D721Med (cell line): Measurements from ENCODE around the gene MGAT3.

Experiments
- DNase-seq: peaks from one replicate; pipeline ENCODE4 v3.0.0; 2011; ENCODE audit warnings: low spot score; ENCODE audit not compliant: insufficient read length
- FAIRE-seq: peaks from 2 replicates; lab custom pipeline; 2011; peaks lifted over from hg19 to GRCh38; lab: Jason Lieb, UNC
- TF ChIP-seq, protein P1 (sequence below): IDR thresholded peaks from 2 replicates; pipeline ENCODE4 v1.5.1; 2012; ENCODE audit warnings: mild to moderate bottlenecking, control low read depth; ENCODE audit not compliant: insufficient read depth; ENCODE audit errors: missing control alignments

MGAT3 gene

DNA sequence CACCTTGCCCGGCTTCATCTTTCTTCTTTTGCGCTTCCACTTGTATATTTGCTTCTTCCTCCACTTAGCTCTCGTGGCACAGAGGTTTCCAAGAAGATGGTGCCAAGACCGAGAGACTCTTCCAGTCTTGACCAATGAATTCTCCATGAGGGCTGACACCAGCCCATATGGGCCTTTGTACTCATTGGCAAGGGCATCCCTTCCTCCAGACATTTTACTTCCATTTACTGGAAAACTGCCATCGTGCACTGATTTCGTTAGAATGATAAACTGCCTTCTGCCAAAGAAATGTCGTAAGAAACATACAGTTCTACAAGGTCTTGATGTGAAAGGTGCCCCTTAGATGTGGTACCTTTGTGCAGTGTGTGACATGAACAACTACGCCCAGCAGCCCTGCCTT is 40.6 kb downstream of the MGAT3 start:
- FAIRE-seq (no peak), DNase-seq (no peak)
- TF ChIP-seq, protein P1, sequence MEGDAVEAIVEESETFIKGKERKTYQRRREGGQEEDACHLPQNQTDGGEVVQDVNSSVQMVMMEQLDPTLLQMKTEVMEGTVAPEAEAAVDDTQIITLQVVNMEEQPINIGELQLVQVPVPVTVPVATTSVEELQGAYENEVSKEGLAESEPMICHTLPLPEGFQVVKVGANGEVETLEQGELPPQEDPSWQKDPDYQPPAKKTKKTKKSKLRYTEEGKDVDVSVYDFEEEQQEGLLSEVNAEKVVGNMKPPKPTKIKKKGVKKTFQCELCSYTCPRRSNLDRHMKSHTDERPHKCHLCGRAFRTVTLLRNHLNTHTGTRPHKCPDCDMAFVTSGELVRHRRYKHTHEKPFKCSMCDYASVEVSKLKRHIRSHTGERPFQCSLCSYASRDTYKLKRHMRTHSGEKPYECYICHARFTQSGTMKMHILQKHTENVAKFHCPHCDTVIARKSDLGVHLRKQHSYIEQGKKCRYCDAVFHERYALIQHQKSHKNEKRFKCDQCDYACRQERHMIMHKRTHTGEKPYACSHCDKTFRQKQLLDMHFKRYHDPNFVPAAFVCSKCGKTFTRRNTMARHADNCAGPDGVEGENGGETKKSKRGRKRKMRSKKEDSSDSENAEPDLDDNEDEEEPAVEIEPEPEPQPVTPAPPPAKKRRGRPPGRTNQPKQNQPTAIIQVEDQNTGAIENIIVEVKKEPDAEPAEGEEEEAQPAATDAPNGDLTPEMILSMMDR: no peak

DNA sequence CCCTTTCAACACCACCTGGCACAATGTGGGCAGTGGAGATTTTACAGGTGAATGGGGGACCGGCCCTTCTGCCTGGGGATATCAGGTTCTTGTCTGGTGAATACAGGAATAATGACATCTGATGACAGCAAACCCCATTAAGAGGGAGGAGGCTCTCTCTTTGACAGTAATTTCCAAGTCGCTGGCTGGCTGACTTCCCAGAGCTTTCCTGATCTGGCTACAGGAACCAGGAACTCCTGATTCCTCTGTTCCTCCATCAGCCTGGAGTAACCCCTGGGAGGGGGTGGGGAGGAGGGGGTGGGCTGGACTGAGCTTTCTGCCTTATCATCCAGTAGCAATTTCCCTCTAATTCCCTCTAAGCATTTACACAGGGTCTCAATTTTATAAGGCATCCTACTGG is 41.6 kb downstream of the MGAT3 start:
- FAIRE-seq: no peak
- DNase-seq: no peak
- TF ChIP-seq, protein P1: no peak

DNA sequence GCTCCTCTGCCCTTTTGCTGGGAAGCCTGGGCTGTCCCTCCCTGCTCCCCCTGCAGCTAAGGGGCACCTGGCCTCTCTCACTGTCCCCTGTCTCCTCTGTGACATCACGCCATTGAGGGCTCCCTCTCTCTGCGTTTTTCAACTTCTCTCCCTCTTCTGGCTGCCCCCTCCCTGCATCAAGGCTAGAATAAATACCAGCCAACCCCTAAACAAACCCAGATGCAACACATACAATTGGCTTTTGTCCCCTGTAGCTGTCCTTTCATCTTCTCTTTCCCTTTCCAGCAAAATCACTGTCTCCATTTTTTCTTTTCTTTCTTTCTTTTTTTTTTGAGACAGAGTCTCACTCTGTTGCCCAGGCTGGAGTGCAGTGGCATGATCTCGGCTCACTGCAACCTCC is 42.0 kb downstream of the MGAT3 start:
- DNase-seq (no peak), FAIRE-seq (no peak)
- TF ChIP-seq, protein P1: no peak

DNA sequence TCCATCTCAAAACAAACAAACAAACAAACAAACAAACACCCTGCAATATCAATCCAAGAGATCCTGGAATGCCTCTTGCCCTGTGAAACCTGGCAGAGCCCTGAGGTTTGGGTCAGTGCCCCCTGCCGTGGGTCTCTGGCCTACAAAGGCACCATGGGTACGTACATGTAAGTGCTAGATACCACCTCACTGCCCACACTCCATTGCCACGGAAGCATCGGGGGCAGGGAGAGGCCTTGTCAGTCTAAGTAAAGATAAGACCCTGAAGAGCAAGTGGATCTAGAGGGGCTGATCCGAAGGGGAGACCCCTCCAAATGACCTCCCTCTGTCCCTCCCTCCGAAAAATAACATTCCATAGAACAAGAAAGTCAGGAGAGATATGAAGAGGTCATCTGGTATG is 43.3 kb downstream of the MGAT3 start:
- DNase-seq: no peak
- TF ChIP-seq, protein P1: no peak
- FAIRE-seq: no peak

DNA sequence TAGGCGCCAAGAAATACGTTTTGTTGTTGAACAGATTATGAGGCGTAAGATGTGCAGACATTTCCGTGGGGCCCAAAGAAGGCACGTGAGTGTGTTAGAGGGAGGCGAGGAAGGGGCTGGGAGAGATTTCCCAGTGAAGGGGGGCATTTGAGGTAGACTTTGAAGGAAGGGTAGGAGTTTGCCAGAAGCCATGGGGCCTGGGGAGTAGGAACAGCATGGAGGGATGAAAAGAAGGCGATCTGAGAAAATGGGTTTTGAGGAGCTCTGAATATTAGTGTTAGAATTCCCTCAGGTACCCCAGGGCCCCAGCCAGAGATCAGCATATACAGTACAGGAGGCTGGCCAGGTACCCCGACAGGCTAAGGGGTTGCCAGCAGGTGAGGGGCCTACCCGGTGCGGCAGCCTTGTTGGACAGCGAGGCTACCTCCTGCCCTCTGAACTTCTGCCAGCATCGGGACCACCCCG is 44.9 kb downstream of the MGAT3 start:
- DNase-seq (no peak), FAIRE-seq (no peak)
- TF ChIP-seq, protein P1: no peak

DNA sequence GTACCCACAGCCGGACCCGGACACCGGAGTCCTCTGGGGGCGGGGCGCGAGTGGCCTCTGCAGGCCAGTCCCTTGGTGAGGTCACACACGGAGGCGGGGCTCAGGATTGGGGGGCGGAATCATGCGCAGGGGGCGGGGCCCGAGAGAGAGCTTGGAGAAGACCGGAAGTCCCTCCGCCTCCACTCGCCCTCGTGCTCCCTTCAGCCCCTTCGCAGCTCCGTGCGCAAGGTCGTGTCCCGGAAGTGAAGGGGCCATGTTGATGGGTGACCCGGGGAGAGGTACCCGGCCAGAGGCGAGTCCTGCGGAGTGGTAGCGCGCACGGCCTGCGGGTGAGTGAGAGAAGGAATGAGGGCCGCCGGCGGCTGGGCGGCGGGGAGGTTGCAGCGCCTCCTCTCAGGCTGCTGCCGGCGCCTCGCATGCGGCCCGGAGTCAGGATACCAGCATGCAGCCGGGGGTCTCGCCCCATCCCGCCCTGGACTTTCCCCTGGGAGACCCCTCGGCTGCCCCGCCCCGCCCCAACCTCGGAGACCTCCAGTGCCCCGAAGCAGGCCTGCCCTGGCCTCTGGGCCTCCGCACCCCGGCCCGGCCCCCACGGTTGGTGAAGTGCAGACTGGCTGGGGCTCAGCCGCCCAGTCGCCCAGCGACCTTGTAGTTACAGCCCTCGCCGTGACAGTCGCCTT is 45.4 kb downstream of the MGAT3 start, which contains the start of gene MIEF1:
TSS of gene MIEF1 (plus strand) at position 182 of the 680 bp plus-strand sequence. CDS start 9,005 bp downstream, outside the sequence.
- FAIRE-seq (no peak), DNase-seq (peak; percentile 47)
- TF ChIP-seq, protein P1: no peak

DNA sequence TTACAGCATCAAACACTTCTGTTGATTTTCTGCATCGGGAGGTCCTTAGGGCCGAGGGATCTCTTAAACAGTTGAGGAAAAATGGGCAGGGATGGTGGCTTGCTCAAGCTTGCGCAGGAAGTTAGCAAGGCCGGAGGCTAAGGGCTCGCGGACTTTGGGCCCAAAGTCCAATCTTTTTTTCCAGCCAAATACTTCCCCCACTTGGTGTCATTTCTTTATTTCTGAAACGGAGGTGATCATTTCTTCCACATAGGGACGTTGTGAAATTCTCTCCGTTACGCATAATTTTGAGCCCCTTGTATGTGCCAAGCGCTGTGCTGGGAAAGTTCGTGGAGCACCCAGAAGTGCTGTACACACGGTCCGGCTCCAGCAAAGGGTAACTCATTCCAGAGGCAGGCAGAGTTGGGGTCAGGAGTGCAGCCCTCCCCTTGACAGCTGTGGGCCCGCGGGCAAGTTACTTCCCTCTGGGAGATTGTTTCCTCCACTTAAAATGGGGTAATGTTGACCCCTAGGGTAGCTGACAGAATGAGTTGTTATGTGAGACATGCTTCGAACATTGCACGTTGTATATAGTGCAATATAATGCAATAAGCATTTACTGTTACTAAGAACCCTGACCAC is 46.1 kb downstream of the MGAT3 start:
- TF ChIP-seq, protein P1: no peak
- DNase-seq: no peak
- FAIRE-seq: no peak
